GM13976 (cell line): ENCODE data around the gene KIFC1.
"Not testable (repeated sequence)": the region's sequence is repeated elsewhere in the genome, so short reads cannot be mapped to it uniquely, and the experiment has no call there.

Source experiments
- DNase-seq: peaks from one replicate; pipeline ENCODE4 v3.0.0; 2012; ENCODE audit warnings: low spot score
- in situ Hi-C: fragments of 300-500 bp; cut with MboI; formaldehyde crosslinking; loops from one replicate; pipeline ENCODE4 v1.12.0; 2022; ENCODE audit warnings: low sequenced_read_pairs, mixed read lengths, inconsistent platforms; ENCODE audit not compliant: unreplicated experiment
- TF ChIP-seq, protein P1 (sequence below): IDR thresholded peaks from 2 replicates; pipeline ENCODE4 v1.5.1; 2012; ENCODE audit warnings: borderline replicate concordance, mild to moderate bottlenecking; ENCODE audit not compliant: insufficient read depth; ENCODE audit errors: extremely low read depth, missing control alignments, control extremely low read depth

KIFC1 gene

DNA sequence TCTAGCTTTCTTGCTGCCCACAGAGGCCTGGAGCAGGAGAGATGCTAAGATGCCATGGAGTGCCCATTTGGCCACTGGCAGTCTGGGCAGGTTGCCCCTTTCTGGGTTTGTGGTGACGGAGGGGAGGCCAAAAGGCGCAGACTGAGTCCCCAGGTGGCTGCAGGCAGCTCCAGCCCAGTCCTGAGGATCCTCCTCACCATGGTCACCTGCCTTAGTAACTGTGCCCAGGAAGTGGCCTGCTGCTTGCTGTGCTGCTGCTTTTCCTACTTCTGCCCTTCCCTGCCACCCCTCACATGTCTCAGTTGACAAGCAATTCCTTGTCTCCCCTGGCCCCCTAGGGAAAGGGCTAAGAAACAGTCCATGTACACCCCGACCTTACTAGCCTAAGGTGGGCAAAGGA, 35.3 kb upstream of the KIFC1 start:
- no peak for DNase-seq
- TF ChIP-seq, protein P1, sequence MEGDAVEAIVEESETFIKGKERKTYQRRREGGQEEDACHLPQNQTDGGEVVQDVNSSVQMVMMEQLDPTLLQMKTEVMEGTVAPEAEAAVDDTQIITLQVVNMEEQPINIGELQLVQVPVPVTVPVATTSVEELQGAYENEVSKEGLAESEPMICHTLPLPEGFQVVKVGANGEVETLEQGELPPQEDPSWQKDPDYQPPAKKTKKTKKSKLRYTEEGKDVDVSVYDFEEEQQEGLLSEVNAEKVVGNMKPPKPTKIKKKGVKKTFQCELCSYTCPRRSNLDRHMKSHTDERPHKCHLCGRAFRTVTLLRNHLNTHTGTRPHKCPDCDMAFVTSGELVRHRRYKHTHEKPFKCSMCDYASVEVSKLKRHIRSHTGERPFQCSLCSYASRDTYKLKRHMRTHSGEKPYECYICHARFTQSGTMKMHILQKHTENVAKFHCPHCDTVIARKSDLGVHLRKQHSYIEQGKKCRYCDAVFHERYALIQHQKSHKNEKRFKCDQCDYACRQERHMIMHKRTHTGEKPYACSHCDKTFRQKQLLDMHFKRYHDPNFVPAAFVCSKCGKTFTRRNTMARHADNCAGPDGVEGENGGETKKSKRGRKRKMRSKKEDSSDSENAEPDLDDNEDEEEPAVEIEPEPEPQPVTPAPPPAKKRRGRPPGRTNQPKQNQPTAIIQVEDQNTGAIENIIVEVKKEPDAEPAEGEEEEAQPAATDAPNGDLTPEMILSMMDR: no peak
- in situ Hi-C loops: no loop called here

DNA sequence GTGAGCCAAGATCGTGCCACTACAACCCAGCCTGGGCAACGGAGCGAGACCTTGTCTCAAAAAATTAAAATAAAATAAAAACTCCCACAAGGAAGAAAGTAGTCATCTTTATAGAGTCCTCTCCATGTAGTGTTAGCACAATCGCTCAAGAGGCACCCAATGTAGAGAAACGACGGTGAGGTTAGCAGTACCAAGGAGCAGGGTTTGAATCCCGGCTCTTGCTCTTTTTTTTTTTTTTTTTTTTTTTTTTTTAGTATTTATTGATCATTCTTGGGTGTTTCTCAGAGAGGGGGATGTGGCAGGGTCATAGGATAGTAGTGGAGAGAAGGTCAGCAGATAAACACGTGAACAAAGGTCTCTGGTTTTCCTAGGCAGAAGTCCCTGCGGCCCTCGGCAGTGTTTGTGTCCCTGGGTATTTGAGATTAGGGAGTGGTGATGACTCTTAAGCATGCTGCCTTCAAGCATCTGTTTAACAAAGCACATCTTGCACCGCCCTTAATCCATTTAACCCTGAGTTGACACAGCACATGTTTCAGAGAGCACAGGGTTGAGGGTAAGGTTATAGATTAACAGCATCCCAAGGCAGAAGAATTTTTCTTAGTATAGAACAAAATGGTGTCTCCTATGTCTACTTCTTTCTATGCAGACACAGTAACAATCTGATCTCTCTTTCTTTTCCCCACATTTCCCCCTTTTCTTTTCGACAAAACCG, 34.3 kb upstream of the KIFC1 start:
- DNase-seq, in situ Hi-C loops: not testable (repeated sequence)

DNA sequence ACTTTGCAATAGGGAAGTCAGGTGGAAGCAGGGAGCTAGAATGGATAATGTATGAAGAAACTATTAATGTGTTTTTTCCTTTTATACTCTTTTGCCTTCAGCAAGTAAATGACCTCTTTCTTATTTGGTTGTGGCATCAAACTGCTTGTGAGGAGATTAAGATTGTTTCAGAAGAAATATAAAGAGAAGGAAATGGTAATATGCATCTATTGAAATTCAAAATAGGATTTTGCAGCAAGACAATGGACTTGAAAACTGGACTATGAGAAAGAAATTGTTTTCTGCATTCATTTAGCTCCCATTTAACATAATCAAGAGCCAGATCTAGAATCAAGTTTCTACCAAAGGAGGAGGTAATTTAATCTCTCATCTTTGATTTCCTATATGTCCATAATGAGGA, 32.3 kb upstream of the KIFC1 start:
- no peak for DNase-seq
- in situ Hi-C loops: no loop called here
- TF ChIP-seq, protein P1: no peak

GRCh38 chr6:33363486-33363885, 28.1 kb upstream of the KIFC1 start:
- in situ Hi-C loops, DNase-seq: not testable (repeated sequence)

GRCh38 chr6:33364475-33365205, 27.0 kb upstream of the KIFC1 start:
- in situ Hi-C loops, DNase-seq: not testable (repeated sequence)

GRCh38 chr6:33365206-33365971, 26.2 kb upstream of the KIFC1 start:
- DNase-seq, in situ Hi-C loops: not testable (repeated sequence)

DNA sequence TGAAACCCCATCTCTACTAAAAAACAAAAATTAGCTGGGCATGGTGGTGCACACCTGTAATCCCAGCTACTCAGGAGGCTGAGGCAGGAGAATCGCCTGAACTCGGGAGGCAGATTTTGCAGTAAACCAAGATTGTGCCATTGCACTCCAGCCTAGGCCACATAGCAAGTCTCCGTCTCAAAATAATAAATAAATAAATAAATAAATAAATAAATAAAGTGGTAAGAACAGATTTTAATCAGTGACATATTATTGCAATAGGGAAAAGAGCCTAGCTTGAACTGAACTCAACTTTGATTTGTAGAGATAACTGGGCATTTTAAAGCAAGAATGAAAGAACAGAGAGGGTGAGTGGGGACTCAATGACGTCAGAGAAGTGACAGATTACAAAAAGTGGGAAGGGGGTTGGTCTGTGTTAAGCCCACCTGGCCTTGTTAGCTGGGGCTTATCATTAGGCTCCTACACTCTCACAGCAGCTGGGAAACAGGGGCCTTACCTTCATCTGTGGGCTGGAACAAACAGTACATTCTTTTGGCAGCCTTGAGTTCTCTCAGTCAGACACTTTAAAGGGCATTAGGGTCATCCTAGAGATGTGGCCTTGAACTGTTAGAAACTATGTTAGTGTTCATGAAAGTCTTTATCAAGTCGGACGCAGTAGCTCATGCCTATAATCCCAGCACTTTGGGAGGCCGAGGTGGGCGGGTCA, 24.5 kb upstream of the KIFC1 start:
- in situ Hi-C loops: no loop called here
- TF ChIP-seq, protein P1: no peak
- DNase-seq: no peak

- DNase-seq, in situ Hi-C loops: not testable (repeated sequence)
These were observed 24.0 kb upstream of the KIFC1 start for GRCh38 chr6:33367715-33368025.

DNA sequence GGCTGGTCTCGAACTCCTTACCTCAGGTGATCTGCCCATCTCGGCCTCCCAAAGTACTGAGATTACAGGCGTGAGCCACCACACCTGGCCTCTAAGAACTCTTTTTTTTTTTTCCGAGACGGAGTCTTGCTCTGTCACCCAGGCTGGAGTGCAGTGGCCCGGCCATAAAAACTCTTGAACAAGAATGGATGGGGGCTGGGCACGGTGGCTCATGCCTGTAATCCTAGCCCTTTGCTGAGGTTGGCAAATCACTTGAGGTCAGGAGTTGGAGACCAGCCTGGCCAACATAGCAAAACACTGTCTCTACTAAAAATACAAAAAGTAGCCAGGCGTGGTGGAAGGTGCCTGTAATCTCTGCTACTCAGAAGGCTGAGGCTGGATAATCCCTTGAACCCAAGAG, 19.7 kb upstream of the KIFC1 start:
- in situ Hi-C loops, DNase-seq: not testable (repeated sequence)
